GM18868 (cell line): ENCODE measurements around the gene GALNT2.

Experiments used
- ATAC-seq: cut with Tn5 transposase; IDR thresholded peaks from one replicate; pipeline ENCODE4 v1.9.1; 2021; ENCODE audit warnings: mild to moderate bottlenecking, moderate library complexity; ENCODE audit not compliant: unreplicated experiment

GALNT2 gene

GRCh38 chr1:230176326-230176725, 109.3 kb downstream of the GALNT2 start:
- no peak for ATAC-seq

DNA sequence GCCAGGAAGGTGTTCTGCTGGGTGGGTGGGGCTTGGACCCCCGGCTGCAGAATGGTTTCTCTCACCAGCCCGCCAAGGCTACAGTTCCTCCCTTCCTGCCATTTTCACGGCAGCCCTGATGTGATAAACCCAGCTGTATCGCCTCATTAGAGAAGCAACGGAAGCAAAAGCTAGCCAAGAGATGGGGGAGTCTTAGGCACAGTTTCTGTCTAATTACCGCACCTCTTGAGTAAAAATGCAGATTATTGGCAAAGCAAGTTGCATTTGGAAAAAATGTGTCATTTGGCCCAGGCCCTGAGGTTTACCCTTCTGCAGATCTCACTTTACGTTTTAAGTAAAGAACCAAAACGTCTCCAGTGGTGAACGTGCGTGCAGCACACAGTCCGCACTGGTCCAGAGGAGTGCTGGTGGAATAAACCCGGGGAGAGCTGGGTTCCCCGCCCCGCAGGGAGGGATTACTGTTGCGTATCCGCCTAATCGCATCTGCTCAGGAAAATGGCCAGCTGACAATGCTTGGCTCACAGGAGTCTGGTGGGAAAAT, 109.9 kb downstream of the GALNT2 start:
- no peak for ATAC-seq

DNA sequence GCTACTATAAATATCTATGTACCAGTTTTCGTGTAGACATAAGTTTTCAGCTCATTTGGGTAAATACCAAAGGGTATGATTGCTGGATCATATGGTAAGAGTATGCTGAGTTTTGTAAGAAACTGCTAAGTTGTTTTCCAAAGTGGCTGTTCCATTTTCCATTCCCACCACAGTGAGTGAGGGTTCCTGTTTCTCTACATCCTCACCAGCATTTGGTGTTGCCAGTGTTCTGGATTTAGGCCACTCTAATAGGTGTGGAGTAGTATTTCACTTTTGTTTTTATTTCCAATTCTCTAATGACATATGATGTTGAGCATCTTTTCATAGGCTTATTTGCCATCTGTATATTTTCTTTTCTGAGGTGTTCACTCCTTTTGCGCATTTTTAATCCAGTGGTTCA, 112.2 kb downstream of the GALNT2 start:
- ATAC-seq, result no peak

- ATAC-seq, result no peak
These were observed 118.3 kb downstream of the GALNT2 start for GRCh38 chr1:230185076-230186001.

DNA sequence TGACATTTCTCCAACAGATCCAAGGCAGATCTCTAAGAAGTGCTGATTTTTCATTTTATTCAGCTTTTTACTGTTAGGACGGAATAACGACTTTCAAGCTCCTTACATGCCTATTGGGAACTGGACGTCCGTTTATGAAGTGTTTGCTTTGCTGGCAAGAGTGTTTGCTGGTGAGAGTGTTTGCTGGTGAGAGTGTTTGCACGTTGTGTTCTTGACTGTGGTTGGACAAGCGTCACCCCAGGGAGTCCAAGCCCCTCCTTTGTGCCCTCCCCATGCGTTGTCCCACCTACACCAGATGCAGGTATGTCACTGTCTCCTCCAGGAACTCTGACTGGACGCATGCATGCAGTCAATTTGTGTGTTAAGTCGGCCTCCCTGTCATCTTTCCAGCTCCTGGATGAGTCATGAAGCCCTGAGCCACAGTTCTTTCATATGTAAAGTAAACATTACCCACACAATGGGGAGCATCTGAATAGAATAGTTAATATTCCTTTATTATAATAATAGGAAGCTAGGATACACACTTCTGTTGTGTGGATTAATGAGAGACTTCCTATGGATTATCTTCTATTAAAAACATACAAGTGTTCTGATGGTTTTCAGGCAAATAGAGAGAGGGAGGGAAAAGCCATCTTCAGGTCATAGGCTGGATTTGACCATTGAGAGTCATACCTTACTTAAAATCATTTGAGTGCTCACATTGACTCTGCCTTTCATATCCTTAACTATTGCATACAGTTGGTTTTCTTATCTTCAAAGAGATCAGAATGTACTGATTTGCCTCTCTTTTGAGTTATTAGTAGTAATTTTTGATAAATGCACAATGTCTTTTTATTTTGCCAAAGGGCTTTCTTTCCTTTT, 119.2 kb downstream of the GALNT2 start:
- no peak for ATAC-seq

- ATAC-seq, result no peak
These were observed 119.8 kb downstream of the GALNT2 start for GRCh38 chr1:230186874-230187273.

DNA sequence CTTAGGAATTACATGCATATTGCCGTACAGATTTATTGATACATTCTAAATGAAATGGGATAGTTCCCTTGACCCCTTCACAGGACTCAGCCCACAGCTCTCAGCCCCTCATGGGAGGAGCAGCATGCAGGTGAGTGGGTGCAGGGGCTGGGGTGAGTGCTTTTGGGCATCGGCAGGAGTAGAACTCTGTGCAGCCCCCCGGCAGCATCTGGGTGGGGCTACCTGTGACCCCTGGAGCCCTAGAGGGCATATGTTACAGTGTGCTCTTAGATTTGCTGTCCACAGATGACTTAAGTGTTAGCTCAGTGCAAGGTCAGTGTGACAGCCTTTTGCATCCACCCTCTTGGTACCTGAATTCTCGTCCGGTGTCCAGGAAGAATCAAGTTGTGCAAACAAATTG, 120.3 kb downstream of the GALNT2 start:
- no peak for ATAC-seq

- ATAC-seq, result no peak
These were observed 121.8 kb downstream of the GALNT2 start for GRCh38 chr1:230188826-230189225.

GRCh38 chr1:230189341-230189740, 122.3 kb downstream of the GALNT2 start:
- ATAC-seq, result no peak

DNA sequence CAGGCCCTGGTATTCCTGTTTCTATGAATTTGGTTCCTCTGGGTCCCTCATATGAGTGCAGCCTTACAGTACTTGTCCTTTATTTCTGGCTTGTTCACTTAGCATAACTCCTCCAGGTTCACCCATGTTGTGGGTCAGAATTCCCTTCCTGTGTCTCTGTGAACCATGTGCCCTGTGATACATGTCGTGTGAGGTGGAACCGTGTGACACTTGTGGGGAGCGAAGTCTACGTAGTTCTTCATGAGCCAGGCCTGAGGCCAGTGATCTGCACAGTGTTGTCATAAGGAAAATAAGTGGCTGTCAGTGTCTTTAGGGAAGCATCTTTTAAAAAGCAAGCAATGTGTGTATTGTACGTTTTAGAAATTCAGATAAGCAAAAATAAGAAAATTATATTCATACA, 122.8 kb downstream of the GALNT2 start:
- ATAC-seq, result no peak

GRCh38 chr1:230191079-230191804, 124.2 kb downstream of the GALNT2 start:
- ATAC-seq, result no peak

GRCh38 chr1:230191855-230192254, 124.8 kb downstream of the GALNT2 start:
- ATAC-seq, result no peak

- no peak for ATAC-seq
These were observed 127.5 kb downstream of the GALNT2 start for GRCh38 chr1:230194525-230194924.

GRCh38 chr1:230195199-230195598, 128.2 kb downstream of the GALNT2 start:
- ATAC-seq, result no peak

GRCh38 chr1:230196077-230196476, 129.0 kb downstream of the GALNT2 start:
- ATAC-seq, result no peak

DNA sequence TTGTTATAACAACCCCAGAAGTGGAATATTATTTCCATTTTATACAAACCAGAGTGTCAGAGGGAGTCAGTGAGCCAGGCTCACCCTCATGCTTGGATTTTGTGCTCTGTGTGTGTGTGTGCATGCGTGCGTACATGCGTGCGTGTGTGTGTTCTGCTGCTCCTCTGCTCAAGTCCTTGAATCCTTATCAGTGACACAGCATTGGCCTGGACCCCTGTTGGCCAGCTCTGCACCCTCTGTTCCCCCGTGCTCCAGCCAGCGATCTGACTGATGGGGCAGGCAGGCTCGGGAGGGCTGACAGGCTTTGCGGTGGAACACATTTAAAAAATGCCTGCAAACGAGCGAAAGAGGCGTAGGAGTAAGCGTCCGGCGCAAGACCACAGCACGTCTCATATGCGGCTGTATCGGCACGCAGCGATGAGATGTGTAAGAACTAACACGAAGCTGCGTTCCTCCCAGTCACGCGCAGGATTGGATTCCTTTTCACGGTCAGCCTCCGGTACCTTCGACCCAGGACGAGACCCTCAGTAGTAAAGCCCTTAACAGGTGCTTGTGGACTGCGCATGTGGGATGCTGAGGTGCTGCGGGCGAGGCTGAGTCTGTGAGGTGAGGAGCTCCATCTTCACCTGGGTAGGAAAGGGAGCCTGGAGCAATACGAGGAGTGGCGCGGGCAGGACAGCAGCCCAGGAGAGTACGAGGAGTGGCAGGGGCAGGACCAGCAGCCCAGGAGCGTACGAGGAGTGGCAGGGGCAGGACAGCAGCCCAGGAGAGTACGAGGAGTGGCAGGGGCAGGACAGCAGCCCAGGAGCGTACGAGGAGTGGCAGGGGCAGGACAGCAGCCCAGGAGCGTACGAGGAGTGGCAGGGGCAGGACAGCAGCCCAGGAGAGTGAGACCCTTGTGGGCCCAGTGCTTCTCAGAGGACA, 130.9 kb downstream of the GALNT2 start:
- ATAC-seq, result no peak

GRCh38 chr1:230199034-230199433, 132.0 kb downstream of the GALNT2 start:
- ATAC-seq, result no peak

DNA sequence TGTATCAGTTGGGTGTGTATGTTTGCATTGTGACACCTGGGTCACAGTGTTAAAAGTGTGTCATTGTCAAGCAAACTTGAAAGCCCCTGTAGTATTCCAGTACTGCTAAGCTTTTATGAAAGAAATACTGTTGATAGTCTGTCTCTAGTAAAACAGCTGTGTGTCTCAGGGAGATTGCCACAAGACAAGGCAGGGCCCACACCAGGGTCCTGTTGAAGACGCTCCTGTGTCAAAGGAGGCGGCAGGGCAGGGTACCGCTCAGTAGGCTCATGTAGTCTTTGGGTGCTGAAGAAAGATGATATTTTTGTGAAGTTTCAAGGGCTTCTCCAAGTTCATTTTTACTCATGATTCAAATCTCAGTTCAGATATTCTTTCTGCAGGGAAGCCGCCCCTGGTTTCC, 132.5 kb downstream of the GALNT2 start:
- no peak for ATAC-seq

GRCh38 chr1:230200276-230200675, 133.2 kb downstream of the GALNT2 start:
- no peak for ATAC-seq

GRCh38 chr1:230201445-230201844, 134.4 kb downstream of the GALNT2 start:
- no peak for ATAC-seq
